ENCODE results near the gene TMEM242.
"Not testable (repeated sequence)": the region's sequence is repeated elsewhere in the genome, so short reads cannot be mapped to it uniquely, and the experiment has no call there.

The TMEM242 gene

DNA sequence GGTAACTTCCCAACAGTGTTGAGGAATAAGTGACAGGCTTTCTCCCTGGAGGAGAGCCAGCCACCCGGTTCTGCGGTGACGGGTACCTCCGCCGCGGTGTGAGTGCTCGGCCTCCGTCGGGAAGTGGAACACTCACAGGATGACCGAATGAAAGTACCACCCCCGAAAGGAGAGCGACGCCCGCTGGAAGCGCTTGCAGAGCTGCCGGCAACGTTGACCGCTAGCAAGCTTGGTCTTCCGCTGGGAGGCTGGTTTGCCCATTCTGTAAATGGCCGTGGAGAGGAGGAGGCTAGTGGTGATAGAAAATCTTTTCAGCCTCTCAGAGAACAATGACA lies 614 bp upstream of the TMEM242 start:
- peak; percentile 27 for DNase-seq (ENCODE audit: low spot score)

DNA sequence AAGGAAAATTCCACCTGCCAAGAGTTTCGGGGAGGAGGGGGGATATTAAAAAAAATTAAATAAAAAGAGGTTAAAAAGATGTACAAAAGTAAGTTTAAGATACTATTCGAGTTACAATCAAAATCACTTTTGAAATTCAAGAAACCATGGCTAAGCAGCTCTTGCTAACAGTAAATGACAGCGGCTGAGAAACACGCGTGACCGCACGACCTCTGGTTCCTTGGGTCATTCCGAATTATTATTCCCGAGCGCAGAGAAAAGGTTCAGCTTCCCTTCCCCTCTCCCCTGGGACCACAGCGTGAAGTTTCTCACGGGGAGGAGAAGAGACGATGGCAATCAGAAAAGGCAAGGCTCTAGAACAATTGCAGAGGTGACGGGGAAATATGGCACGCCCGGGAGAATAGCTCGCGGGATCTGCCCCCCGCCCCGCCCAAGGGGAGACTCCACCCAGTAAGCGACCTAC lies 496 bp downstream of the TMEM242 start:
- peak; percentile 62 for DNase-seq (ENCODE audit: low spot score)

DNA sequence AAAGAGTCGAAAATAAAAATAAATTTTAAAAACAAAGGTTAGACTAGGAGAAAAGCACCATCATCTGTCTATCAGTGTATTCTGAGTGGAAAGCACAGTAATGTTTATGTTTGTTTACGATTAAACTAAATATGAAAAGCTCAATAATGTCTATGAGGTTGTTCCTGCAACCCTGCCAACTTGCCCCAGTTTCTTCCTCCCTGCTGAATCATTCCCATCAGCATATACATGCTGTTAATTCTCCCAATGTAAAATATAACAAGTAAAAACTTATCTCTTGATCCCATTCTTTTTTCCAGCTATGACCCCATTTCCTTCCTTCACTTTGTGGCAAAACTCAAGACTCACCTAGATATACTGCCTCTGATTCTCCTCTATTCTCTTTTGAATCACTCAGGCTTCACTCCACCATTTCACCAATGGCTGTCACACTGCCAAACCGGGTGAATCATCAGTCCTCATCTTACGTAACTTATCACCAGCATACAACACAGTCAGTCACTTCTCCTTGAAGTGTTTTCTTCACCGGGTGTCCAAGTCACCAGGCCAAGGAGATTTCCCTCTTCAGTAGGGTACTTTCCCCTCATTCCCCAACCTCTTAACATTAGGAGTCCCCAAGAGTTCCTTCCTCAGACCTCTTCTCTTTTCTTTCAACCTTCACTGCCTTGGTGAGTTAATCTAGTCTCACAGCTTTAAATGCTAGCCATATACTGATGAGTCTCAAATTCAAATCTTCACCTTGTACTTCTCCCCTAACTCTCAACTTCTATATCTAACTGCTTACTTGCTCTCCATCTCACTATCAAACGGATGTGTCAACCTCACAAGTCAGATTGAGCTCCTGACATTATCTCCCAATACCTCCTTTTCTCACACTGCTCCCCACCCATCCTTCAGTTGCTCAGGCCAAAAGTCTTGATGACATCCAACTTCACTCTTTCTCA lies 6.2 kb downstream of the TMEM242 start:
- DNase-seq (ENCODE audit: low spot score) = peak; percentile 88

DNA sequence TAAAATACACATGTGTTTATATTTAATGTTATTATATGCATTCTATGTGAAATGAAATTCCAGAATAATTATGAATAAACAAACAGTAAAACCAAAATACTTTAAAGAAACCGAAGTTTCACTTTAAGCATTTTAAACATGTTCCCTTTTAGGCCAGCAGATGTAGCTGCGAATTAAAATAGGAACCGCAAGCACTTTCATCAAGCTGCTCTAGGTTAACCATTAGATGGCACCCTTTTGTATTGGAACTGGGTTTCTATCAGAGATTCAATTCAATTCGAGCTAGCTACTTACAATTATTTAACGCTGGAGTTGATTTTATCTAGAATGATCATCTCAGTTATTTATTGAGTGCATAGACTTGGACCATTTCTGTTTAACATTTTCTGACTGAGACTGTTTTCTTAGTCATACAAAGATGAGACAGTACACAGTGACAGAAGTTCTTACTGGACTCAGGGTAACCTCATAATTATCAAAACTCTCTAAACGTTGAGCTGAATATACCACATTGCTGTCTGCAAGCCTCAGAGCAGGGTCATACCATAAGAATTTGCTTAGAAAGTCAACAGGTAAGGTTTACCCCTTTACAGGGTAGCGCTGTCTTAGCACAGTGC lies 8.5 kb downstream of the TMEM242 start:
- peak; percentile 67 for DNase-seq (ENCODE audit: low spot score)

DNA sequence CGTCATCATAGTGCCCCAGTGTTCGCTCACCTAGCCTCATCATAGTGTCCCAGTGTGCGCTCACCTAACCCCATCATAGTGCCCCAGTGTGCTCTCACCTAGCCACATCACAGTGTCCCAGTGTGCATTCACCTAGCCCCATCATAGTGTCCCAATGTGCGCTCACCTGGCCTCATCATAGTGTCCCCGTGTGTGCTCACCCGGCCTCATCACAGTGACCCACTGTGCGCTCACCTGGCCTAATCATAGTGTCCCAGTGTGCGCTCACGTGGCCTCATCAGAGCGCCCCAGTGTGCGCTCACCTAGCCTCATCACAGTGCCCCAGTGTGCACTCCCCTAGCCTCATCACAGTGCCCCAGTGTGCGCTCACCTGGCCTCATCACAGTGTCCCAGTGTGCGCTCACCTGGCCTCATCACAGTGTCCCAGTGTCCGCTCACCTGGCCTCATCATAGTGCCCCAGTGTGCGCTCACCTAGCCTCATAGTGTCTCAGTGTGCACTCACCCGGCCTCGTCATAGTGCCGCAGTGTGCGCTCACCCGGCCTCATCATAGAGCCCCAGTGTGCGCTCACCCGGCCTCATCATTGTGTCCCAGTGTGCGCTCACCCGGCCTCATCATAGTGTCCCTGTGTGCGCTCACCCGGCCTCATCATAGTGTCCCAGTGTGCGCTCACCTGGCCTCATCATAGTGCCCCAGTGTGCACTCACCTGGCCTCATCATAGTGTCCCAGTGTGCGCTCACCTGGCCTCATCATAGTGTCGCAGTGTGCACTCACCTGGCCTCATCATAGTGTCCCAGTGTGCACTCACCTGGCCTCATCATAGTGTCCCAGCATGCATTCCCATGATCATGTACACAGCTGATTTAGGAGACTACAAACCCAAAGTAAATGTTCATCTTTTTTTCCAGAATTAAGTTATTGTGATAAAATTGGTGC lies 9.5 kb downstream of the TMEM242 start:
- no peak for DNase-seq (ENCODE audit: low spot score)

DNA sequence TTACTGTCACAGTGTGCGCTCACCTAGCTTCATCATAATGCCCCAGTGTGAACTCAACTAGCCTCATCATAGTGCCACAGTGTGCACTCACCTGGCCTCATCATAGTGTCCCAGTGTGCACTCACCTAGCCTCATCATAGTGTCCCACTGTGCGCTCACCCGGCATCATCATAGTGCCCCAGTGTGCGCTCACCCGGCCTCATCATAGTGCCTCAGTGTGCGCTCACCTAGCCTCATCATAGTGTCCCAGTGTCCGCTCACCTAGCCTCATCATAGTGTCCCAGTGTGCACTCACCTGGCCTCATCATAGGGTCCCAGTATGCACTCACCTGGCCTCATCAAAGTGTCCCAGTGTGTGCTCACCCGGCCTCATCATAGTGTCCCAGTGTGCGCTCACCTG lies 10.6 kb downstream of the TMEM242 start:
- no peak for DNase-seq (ENCODE audit: low spot score)

DNA sequence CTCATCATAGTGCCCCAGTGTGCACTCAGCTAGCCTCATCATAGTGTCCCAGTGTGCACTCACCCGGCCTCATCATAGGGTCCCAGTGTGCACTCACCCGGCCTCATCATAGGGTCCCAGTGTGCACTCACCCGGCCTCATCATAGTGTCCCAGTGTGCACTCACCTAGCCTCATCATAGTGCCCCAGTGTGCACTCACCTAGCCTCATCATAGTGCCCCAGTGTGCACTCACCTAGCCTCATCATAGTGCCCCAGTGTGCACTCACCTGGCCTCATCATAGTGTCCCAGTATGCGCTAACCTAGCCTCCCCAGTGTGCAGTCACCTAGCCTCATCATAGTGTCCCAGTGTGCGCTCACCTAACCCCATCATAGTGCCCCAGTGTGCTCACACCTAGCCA lies 12.6 kb downstream of the TMEM242 start:
- not testable (repeated sequence) for DNase-seq (ENCODE audit: low spot score)

DNA sequence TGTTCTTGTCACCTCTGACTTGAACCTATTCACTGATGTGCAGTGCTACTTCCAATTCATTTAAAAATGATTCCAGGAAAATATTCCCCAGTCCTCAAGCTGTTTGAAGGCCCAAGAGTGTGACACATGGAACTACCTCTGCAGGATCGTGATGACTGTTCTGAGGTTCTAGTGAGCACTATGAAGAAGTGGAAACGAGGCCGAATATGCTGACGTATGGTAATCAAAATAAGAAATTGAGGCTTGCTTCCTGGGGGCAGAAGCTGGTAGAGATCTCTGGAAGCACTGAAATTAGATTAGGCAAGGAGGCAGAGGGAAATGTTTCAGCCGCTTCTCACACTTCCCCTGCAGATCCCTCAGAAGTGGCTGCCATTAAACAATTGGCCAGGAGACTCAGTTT lies 15.7 kb downstream of the TMEM242 start:
- no peak for DNase-seq (ENCODE audit: low spot score)

DNA sequence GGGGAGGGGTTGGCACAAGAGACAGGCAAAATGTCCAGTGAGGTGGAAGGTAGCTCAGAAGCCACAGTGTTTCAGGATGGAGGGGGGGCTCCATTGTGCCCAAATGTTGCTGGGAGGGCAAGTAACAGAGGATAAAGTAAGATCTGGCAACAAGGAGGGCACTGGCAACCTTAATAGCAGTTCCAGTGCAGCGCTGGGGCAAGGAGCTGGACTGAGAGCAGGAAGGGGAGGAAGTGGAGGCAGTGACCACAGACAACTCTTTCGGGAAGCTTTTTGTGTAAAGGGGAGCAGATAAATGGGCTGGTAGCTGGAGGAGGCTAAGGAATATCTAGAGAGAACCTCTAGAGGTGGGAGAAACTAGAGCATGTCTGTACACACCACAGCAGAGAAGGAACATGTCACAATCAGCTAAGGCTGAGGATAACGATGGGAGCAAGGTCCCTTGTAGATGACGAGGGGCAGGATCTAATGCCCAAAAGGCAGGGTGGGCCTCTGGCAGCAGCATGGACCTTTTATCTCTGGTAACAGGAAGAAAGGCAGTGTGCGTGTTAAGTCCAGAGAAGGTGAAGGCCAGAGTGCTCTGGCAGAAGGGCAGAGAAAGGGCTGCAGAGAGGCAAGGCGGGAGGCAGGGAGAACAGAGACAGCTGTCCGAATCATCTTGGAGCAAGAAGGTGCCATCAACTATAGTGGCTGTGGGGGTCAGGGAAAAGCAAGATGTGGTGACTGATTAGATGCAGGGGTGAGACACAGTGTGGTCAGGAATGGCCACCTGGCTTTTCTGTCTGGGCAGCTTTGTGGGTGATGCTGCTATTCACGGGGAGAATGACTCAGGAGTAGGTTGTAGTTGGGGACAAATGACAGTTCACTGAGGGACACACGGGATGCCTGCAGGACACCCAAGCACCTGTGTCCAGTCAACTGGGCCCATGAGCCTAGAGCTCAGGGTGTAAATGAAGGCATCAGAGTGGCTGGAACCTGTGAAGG lies 17.4 kb downstream of the TMEM242 start:
- no peak for DNase-seq (ENCODE audit: low spot score)

DNA sequence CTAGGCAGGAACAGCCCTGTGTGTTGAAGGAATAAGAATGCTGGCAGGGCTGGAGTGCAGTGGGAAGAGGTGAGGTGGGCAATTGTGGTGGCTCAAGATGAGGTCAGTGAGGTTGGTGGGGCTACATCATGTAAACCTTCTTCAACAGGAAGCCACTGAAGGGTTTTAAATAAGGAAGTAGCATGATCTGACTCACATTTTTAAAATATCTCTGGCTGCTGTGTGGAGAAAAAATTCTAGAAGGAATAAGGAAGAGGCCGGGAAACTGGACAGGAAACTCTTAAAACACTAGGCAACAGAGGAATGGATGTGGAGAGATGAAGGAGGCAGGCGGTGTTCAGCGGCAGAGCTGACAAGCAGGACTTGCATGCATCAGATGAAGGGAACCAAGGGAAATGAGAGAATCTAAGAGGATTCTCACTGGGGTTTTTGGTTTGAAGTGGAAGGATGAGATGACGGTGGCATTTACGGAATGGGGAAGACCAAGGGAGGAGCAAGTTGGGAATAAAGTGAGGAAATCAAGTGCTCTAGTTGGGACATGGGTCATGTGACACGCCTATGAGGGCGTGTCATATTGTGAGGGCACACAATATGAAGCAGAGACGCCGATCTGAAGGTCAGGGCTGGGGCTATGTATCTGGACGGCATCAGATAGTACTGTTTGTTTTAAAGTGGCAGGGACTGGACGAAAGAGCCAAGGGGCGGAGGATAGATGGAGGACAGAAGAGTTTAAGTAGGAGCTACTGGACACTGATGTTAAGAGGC lies 18.2 kb downstream of the TMEM242 start:
- DNase-seq (ENCODE audit: low spot score) = no peak

DNA sequence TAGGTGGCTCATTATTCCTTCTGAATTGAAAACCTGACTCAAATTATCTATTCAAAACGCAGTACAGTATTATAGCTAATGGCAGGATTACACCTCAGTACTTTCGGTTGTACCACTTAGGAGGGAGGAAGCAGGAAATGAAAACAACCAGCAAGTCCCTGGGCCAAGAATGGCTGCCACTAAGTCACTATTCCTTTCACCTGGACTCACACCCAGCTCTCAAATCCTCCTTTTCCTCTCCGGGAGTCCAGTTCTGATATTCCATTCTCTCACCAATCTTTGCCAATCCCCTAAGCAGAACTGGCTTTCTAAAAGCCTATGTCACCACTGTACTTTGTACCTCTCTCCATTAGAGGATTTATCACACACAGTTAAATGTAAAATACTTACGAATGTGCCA lies 20.6 kb downstream of the TMEM242 start:
- DNase-seq (ENCODE audit: low spot score) = no peak

DNA sequence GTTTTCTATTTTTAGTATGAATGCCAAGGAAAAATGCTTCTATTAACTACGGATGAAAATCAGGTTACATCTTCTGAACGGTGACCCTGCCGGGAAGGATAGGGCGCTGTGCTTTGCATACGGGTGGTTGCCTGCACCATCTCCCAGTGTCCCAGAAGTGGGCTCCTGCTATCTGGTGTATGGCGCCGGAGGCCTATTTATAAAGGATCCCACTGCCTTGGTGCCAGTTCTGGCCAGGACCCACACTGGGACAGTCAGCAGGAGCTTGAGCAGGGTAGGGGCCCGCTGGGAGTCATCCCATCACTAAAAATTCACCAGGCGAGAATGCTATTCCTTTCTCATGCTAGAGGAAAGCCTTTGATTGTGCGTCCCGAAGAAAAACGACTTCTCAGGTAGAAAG lies 22.9 kb downstream of the TMEM242 start:
- no peak for DNase-seq (ENCODE audit: low spot score)

DNA sequence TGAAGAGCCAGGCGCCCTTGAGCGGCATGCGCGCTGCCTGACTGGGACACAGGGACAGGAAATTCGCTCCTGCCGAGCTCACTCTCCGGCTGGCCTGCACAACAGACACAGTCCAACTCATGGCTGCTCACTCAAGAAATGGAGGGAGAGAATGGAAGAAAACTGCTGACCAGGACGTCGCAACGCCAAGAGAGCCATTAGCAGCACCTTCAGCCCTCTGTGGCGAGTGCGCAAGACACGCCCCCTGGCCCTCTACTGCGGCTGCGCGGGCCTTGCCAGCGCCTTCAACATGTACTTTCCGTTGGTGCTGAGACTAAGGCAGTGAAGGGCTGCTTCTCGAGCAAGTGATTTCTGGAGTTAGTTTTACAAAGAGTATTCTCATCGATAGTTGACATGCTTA lies 23.3 kb downstream of the TMEM242 start:
- no peak for DNase-seq (ENCODE audit: low spot score)

DNA sequence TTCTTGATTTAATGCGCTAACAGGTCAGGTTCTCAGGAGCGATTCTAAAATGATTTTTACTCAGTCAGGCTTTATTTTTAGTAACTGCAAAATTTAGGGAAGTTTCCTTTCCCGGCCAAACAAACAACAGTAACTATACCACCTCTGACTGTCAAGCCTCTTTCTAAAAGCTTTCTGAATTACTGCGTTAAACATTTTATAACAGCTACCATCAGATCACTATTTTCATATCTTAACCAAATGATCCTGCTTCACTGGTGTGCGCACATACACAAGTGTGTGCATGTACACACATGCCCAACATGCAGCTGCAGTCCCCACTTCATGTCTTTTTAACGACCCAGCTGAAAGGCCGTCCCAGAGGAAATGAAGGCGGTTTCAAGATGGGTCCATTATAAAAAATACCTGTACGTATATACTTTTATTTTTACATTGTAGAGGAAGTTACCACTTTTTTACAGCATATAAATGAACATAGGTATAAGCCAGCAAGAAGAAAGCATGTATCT lies 25.0 kb downstream of the TMEM242 start:
- no peak for DNase-seq (ENCODE audit: low spot score)

DNA sequence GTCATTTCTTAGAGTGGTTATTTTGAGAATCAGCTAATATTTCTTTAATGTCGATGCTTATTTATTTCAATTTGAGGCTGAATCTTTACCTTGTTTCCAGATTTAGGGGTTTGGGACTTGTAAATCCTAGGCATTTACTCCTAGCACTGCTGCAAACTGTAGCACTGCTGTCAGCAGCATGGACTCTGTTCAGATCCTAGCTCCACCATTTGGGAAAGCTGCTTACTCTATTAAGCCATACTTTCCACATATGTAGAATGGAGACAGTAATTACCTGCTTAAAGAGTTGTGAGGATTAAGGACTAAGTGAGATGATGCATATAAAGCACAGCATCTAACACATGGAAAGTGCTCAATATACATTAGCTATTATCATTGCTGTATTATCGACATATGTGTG lies 28.7 kb downstream of the TMEM242 start:
- no peak for DNase-seq (ENCODE audit: low spot score)

DNA sequence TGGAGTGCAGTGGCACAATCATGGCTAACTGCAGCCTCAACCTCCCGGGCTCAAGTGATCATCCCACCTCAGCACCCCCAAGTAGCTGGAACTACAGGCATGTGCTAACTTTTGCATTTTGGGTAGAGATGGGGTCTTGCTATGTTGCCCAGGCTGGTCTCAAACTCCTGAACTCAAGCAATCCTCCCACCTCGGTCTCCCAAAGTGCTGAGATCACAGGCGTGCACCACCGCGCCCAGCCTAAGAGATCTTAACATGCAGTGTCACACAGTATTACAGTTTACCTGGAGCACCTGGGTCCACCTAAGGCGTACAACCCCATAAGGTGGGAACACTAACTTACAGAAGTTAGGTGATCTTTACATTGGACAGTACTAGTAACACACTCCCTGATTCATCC lies 29.5 kb downstream of the TMEM242 start:
- no peak for DNase-seq (ENCODE audit: low spot score)

DNA sequence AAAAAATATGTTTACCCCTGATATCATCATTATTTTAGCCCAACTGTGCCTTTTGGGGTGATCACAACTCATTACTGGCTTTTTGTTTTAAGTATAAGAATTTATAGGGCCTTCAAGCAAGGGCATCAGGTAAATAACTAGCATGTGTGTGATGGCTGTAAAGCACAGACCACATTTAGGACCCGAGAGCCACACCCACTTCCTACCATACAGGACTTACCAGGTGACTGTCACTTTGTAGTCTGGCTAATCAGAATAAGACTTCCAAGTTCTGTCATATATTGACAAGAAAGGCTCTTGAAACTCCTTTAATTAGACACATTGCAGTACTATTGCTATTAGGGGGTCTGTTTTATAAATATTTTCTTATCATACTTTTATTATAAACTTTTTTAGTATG lies 31.1 kb downstream of the TMEM242 start:
- DNase-seq (ENCODE audit: low spot score) = no peak

DNA sequence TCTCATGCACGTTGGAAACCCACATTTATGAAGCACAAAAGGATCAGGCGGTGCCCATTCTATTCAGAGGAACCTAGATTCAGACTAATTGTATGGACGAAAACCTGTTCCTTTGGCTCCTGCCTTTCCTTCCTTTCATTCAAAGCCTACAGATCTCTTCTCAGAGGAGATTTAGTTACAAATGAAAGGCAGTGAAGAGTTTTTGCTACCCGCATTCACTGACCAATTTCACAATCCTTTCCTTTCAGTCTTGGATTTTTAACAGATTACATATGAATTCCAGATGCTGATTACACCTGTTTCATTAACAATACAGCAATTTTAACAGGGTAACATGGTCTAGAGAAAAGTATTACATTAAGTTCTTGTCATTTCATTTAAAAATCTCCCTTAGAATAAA lies 32.0 kb downstream of the TMEM242 start:
- DNase-seq (ENCODE audit: low spot score) = no peak

DNA sequence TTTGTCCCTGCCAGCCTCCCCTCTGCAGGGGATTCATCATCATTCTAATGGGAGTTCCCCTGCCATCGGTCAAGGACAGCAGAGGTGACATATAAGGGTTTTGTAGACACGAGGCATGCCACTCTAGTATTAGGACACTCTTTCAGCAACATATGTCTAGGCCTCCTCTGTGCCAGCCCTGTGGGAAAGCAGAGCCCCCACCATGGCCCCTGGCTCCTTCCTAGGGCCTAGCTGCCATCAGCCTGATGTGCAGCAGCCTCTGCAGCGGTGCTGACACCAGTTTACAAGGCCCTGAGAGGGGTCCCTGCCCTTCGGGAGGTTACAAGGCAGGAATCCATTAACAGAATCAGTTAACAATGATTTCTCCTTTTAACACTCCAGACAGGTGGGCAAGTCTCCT lies 32.5 kb downstream of the TMEM242 start:
- no peak for DNase-seq (ENCODE audit: low spot score)

DNA sequence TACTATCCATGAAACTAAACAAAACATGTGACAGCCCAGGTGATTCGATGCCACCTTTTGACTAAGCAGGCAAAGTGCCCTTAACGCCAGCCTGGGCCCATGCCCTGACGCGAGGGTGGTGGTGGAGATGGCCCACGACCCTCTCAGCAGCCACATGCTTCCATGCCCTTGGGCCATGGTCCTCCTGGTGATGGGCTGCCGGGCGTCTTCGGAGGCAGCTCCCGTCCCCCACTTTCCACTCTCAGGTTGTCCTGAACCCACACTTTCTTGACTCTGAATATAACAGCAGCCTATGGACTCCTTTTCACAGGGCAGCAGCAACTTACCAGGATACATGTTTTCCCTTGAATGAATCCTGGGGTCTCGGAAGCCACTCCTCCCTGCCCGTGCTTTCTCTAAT lies 33.6 kb downstream of the TMEM242 start:
- no peak for DNase-seq (ENCODE audit: low spot score)
